GM12801 (cell line): Measurements from ENCODE around the gene PCGF3.

Experiments
- CTCF ChIP-seq: IDR thresholded peaks from one replicate; pipeline ENCODE4 v1.5.1; 2011; ENCODE audit warnings: control low read depth; ENCODE audit not compliant: insufficient read length; ENCODE audit errors: extremely low read depth

PCGF3 gene

DNA sequence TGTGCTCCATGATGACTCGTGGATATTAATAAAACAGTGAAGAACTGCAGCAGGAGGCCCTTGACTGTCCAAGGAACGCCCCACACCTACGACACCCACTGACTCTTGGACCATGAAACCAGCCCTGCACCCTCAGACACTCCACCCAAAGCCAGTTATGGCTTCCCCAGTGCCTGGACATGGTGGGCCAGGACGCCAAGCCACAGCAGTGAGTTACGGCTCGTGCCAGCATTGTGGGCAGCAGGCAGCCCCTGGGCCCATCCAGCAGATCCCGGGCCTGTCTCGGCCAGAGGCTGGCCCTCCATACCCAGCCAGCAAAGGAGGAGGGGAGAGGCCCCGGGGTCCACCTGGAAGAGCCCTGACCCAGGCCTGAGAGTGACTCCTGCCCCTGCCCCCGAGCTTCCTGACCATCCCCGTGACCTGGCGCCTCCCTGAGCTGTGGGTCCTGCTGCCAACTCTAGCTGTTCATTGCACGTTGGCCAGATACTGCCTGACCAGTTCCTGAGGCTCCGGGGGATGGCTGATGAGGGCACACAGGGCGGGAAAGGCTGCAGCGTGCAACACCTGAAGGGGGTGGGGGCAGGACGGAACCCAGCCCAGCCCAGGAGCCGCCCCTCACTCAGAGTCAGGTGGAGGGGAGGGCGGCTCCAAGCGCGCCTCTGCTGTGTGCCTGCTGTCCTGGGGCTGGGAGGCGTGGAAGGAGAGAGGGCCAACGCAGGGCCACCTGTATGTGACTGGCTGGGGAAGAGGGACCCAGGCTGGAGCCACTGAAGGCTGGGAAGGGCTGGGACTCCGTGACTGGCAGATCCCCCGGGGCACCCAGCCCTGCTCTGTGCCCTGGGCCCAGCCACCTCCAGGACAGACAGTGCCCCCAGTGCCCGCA is 17.4 kb upstream of the PCGF3 start:
- TF ChIP-seq CTCF: no peak

- no peak for TF ChIP-seq CTCF
These were observed 16.6 kb upstream of the PCGF3 start, which contains the start of gene SLC49A3 for GRCh38 chr4:688854-689681. Gene SLC49A3 (minus strand): TSS chr4:689151. CDS start chr4:689127, 24 bp downstream.

- no peak for TF ChIP-seq CTCF
These were observed 15.9 kb upstream of the PCGF3 start for GRCh38 chr4:689723-690122.

DNA sequence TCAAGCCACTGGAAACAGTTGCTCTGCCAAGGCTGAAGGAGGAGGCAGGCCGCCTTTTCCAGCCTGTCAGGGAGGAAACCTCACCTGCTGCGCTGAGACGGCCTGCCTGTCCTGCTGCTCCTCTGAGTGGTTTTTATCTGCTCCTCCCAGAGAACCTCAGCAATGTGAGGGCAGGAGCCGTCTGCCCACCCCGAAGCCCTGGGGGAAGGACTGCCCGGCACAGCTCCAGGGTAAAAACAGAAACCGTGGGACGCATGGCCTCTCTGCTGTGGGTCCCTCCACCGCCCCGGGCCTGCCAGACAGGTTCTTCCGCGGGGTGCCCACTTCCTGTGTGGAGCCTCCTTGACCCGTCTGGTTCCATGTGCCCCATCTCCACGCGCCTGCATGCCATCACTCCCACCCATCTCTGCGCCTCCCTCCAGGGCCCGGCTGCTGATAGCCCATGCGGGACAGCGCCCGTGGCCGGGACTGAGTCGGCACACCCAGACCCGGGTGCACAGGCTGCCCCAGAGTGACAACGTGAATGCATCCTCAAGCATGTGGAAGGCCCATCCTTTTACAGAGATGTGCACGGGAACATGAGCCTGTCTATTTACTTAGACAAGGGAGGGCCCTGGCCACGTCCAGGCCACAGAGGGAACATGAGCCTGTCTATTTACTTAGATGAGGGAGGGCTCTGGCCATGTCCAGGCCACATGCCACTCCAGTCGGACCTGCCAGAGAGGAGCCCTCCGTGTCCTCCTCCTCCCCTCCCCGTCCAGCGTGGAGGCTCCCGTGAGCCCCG is 12.7 kb upstream of the PCGF3 start:
- no peak for TF ChIP-seq CTCF

GRCh38 chr4:699816-700580 is 5.6 kb upstream of the PCGF3 start:
- no peak for TF ChIP-seq CTCF

- TF ChIP-seq CTCF: no peak
These were observed 4.9 kb upstream of the PCGF3 start for GRCh38 chr4:700587-701264.
